Left ventricle myocardium inferior (tissue), 1 donor: ENCODE results near the gene TCAF1. TPM values are rescaled to one million over a fixed set of nuclear protein-coding genes. Genes with fewer than 3 reads are reported as not detected.

Experiments used
- total RNA-seq: library from RNA; stranded (reverse); fragmentation: NEBNext Ultra II Directional; extraction: Animal tissue kit (Norgen Biotek cat#: 25700); gene quantifications from one replicate; pipeline ENCODE4 v1.2.1, GENCODE V29; 2021
- donor health status: DM: no; HTN: yes; CAD: no; lungs with severe emphysema.

The TCAF1 gene
- total RNA-seq, 1 donor from 2014 or later = 38.2 TPM

Other genes with a start within 250 kb of the TCAF1 start
- not detected for gene CTAGE6, start 144.5 kb downstream of the TCAF1 start, total RNA-seq
- gene OR2F2, start 33.1 kb upstream of the TCAF1 start, total RNA-seq = not detected
- not detected for gene OR2F1, start 52.7 kb upstream of the TCAF1 start, total RNA-seq
- not detected for gene OR6B1, start 98.1 kb upstream of the TCAF1 start, total RNA-seq
- not detected for gene OR2A5, start 146.8 kb upstream of the TCAF1 start, total RNA-seq
- gene OR2A25, start 167.6 kb upstream of the TCAF1 start, total RNA-seq = not detected
- gene OR2A12, start 184.1 kb upstream of the TCAF1 start, total RNA-seq = not detected
- gene OR2A2, start 207.4 kb upstream of the TCAF1 start, total RNA-seq = not detected
- gene OR2A14, start 221.0 kb upstream of the TCAF1 start, total RNA-seq = not detected